H1 (cell line): ENCODE results near the gene PTDSS2. TPM values are rescaled to one million over a fixed set of nuclear protein-coding genes. Genes with fewer than 3 reads are reported as not detected.

Experiments
- CTCF ChIA-PET: fragments of 300-600 bp; sonication (Branson Sonifier 250); formaldehyde crosslinking; loops from one replicate; lab custom pipeline; 2021; ENCODE audit not compliant: partially characterized antibody; lab: Charles Lee
- POLR2A ChIA-PET: fragments of 300-600 bp; sonication (Branson Sonifier 250); formaldehyde crosslinking; loops from one replicate; lab custom pipeline; 2021; ENCODE audit warnings: inconsistent platforms; ENCODE audit not compliant: partially characterized antibody; lab: Charles Lee
- DNase-seq, 2 experiments: peaks; one replicate each; pipeline versions ENCODE4 v3.0.0 to v3.0.0-alpha.2; 2010 to 2022; ENCODE audit warnings: low spot score in 2 of 2, low read depth in 1 of 2, mixed read lengths in 1 of 2
- FAIRE-seq: peaks from 2 replicates; lab custom pipeline; 2011; peaks lifted over from hg19 to GRCh38; lab: Jason Lieb, UNC
- H2AFZ ChIP-seq: 2 replicates; pipeline ENCODE4 v1.8.1; 2012; ENCODE audit warnings: low read length, inconsistent platforms
- H2AK5ac ChIP-seq: 2 replicates; pipeline ENCODE4 v1.6.1; 2013; ENCODE audit warnings: low read depth, low read length
- H2BK120ac ChIP-seq: replicated peaks from 2 replicates; pipeline ENCODE3; 2013; ENCODE audit warnings: low read depth, low read length, inconsistent platforms
- H2BK12ac ChIP-seq: 2 replicates; pipeline ENCODE4 v1.6.1; 2013; ENCODE audit warnings: low read depth, low read length
- H2BK15ac ChIP-seq: 2 replicates; pipeline ENCODE4 v1.6.1; 2013; ENCODE audit warnings: low read length
- H2BK20ac ChIP-seq: 2 replicates; pipeline ENCODE4 v1.6.1; 2013; ENCODE audit warnings: low read length
- H2BK5ac ChIP-seq: 2 replicates; pipeline ENCODE4 v1.6.1; 2013; ENCODE audit warnings: low read depth, low read length
- H3K14ac ChIP-seq: 2 replicates; pipeline ENCODE4 v1.6.1; 2013; ENCODE audit warnings: inconsistent platforms; ENCODE audit not compliant: insufficient read length
- H3K18ac ChIP-seq: 2 replicates; pipeline ENCODE4 v1.6.1; 2013; ENCODE audit warnings: low read length; ENCODE audit errors: extremely low read depth
- H3K23ac ChIP-seq: 2 replicates; pipeline ENCODE4 v1.6.1; 2013; ENCODE audit warnings: inconsistent platforms; ENCODE audit not compliant: insufficient read length
- H3K23me2 ChIP-seq: 2 replicates; pipeline ENCODE4 v1.6.1; 2013; ENCODE audit warnings: low read depth, low read length
- H3K27ac ChIP-seq: 2 replicates; pipeline ENCODE4 v1.6.1; 2011; ENCODE audit warnings: low read depth, low read length, inconsistent platforms
- H3K27me3 ChIP-seq, 4 experiments: replicated peaks in 1 of 4; 1 replicate in 1 of 4; 2 replicates in 3 of 4; pipeline versions ENCODE4 v1.6.1 to v1.8.1; 2011 to 2013; ENCODE audit warnings: low read length in 3 of 4, mild to moderate bottlenecking in 3 of 4, inconsistent platforms in 2 of 4, mixed read lengths in 2 of 4, moderate library complexity in 1 of 4; ENCODE audit not compliant: control insufficient read depth in 3 of 4, insufficient read depth in 3 of 4; ENCODE audit errors: extremely low read depth in 1 of 4
- H3K36me3 ChIP-seq, 4 experiments: 2 replicates each; pipeline versions ENCODE4 v1.6.1 to v1.8.1; 2011 to 2013; ENCODE audit warnings: mild to moderate bottlenecking in 4 of 4, low read length in 3 of 4, moderate library complexity in 2 of 4, control low read depth in 1 of 4, inconsistent platforms in 1 of 4; ENCODE audit not compliant: insufficient read depth in 4 of 4, control insufficient read depth in 2 of 4
- H3K4ac ChIP-seq: replicated peaks from 2 replicates; pipeline ENCODE3; 2013; ENCODE audit warnings: low read length, low read depth, mixed read lengths, inconsistent platforms; ENCODE audit not compliant: insufficient read length
- H3K4me1 ChIP-seq, 4 experiments: replicated peaks in 1 of 4; 1 replicate in 1 of 4; 2 replicates in 3 of 4; pipeline versions ENCODE4 v1.6.1 to v1.8.1; 2011 to 2013; ENCODE audit warnings: low read length in 3 of 4, inconsistent platforms in 2 of 4, mixed read lengths in 1 of 4; ENCODE audit not compliant: insufficient read depth in 4 of 4, control insufficient read depth in 3 of 4
- H3K4me2 ChIP-seq, 2 experiments: 2 replicates each; pipeline versions ENCODE4 v1.6.1 to v1.8.1; 2011 to 2013; ENCODE audit warnings: low read depth in 2 of 2, low read length in 2 of 2, control low read depth in 1 of 2, inconsistent platforms in 1 of 2, mild to moderate bottlenecking in 1 of 2; ENCODE audit not compliant: insufficient read depth in 1 of 2
- H3K4me3 ChIP-seq, 4 experiments: fragments of 200-600, 300-600 bp in 1 of 4; sonication (generic), shearing (Covaris generic), sonication (Bioruptor Twin) in 1 of 4; 2 replicates each; pipeline versions ENCODE4 v1.5.1 to v1.8.1; 2011 to 2016; ENCODE audit warnings: low read length in 4 of 4, low read depth in 3 of 4, control low read depth in 2 of 4, inconsistent platforms in 2 of 4, mild to moderate bottlenecking in 2 of 4, mixed read lengths in 1 of 4, moderate library complexity in 1 of 4; ENCODE audit not compliant: insufficient read depth in 2 of 4; ENCODE audit errors: extremely low read depth in 1 of 4
- H3K56ac ChIP-seq: replicated peaks from 2 replicates; pipeline ENCODE3; 2013; ENCODE audit warnings: low read depth, mild to moderate bottlenecking, mixed read lengths, low read length, inconsistent platforms; ENCODE audit not compliant: insufficient read length
- H3K79me1 ChIP-seq: 2 replicates; pipeline ENCODE4 v1.6.1; 2013; ENCODE audit warnings: low read depth, low read length, control low read depth
- H3K79me2 ChIP-seq, 2 experiments: 2 replicates each; pipeline versions ENCODE4 v1.6.1 to v1.8.1; 2012 to 2013; ENCODE audit warnings: low read length in 2 of 2, mild to moderate bottlenecking in 2 of 2, inconsistent platforms in 1 of 2; ENCODE audit not compliant: insufficient read depth in 2 of 2, control insufficient read depth in 1 of 2
- H3K9ac ChIP-seq, 4 experiments: replicated peaks in 1 of 4; 1 replicate in 1 of 4; 2 replicates in 3 of 4; pipeline versions ENCODE4 v1.6.1 to v1.8.1; 2011 to 2013; ENCODE audit warnings: low read depth in 3 of 4, low read length in 3 of 4, control low read depth in 2 of 4, mild to moderate bottlenecking in 2 of 4, moderate library complexity in 2 of 4, inconsistent platforms in 1 of 4; ENCODE audit errors: extremely low read depth in 1 of 4
- H3K9me3 ChIP-seq, 2 experiments: 2 replicates each; pipeline versions ENCODE4 v1.6.1 to v1.8.1; 2012 to 2013; ENCODE audit warnings: mild to moderate bottlenecking in 2 of 2, moderate library complexity in 2 of 2, control low read depth in 1 of 2, inconsistent platforms in 1 of 2, low read depth in 1 of 2, low read length in 1 of 2, mixed read lengths in 1 of 2; ENCODE audit not compliant: insufficient read depth in 2 of 2
- H4K20me1 ChIP-seq, 2 experiments: replicated peaks in 1 of 2; 2 replicates each; pipeline versions ENCODE3 to v1.8.1; 2011 to 2013; ENCODE audit warnings: inconsistent platforms in 2 of 2, low read length in 2 of 2, mild to moderate bottlenecking in 1 of 2; ENCODE audit not compliant: insufficient read depth in 2 of 2, control insufficient read depth in 1 of 2
- H4K5ac ChIP-seq: 2 replicates; pipeline ENCODE4 v1.6.1; 2013; ENCODE audit warnings: low read length, low read depth, mixed read lengths, inconsistent platforms; ENCODE audit not compliant: insufficient read length
- H4K8ac ChIP-seq: 2 replicates; pipeline ENCODE4 v1.8.0; 2013; ENCODE audit warnings: mild to moderate bottlenecking, moderate library complexity, low read length, inconsistent platforms; ENCODE audit not compliant: insufficient read depth; ENCODE audit errors: extremely low read depth
- H4K91ac ChIP-seq: replicated peaks from 2 replicates; pipeline ENCODE3; 2013; ENCODE audit warnings: low read length, mixed read lengths, inconsistent platforms; ENCODE audit not compliant: insufficient read length
- ATF3 ChIP-seq: IDR thresholded peaks from 2 replicates; pipeline ENCODE4 v1.6.1; 2011; ENCODE audit warnings: low read depth, mild to moderate bottlenecking, low read length; ENCODE audit not compliant: insufficient read depth
- BACH1 ChIP-seq: IDR thresholded peaks from 2 replicates; pipeline ENCODE4 v1.6.1; 2012; ENCODE audit warnings: low read length, improper control_type of control experiment
- BCL11A ChIP-seq, 2 experiments: IDR thresholded peaks; one replicate each; pipeline ENCODE4 v1.6.1; 2011; ENCODE audit warnings: low read depth in 2 of 2, low read length in 2 of 2, mild to moderate bottlenecking in 2 of 2
- CEBPB ChIP-seq: IDR thresholded peaks from 2 replicates; pipeline ENCODE4 v1.6.1; 2012; ENCODE audit warnings: low read depth, low read length
- EGR1 ChIP-seq: IDR thresholded peaks from 2 replicates; pipeline ENCODE4 v1.6.1; 2011; ENCODE audit warnings: low read depth, low read length, borderline replicate concordance
- EZH2 ChIP-seq: fragments of 200-600 bp; sonication (generic); IDR thresholded peaks from 2 replicates; pipeline ENCODE4 v1.7.1; 2012; ENCODE audit warnings: low read depth, mild to moderate bottlenecking, moderate library complexity, low read length, inconsistent platforms; ENCODE audit not compliant: severe bottlenecking
- GTF2F1 ChIP-seq: IDR thresholded peaks from 2 replicates; pipeline ENCODE4 v1.6.1; 2012; ENCODE audit warnings: low read depth, low read length, improper control_type of control experiment, borderline replicate concordance
- KDM5A ChIP-seq: fragments of 200-600 bp; IDR thresholded peaks from 2 replicates; pipeline ENCODE4 v1.7.1; 2012; ENCODE audit warnings: mild to moderate bottlenecking, low read length, inconsistent platforms, mixed read lengths
- SIN3A ChIP-seq, 2 experiments: IDR thresholded peaks in 1 of 2; conservative IDR thresholded peaks in 1 of 2; 2 replicates each; pipeline ENCODE4 v1.6.1; 2011 to 2012; ENCODE audit warnings: low read length in 2 of 2, improper control_type of control experiment in 1 of 2, low read depth in 1 of 2, mild to moderate bottlenecking in 1 of 2
- SP1 ChIP-seq: IDR thresholded peaks from 2 replicates; pipeline ENCODE4 v1.6.1; 2011; ENCODE audit warnings: low read depth, low read length
- TCF12 ChIP-seq: IDR thresholded peaks from 2 replicates; pipeline ENCODE4 v1.6.1; 2011; ENCODE audit warnings: low read depth, mild to moderate bottlenecking, low read length
- USF2 ChIP-seq: IDR thresholded peaks from 2 replicates; pipeline ENCODE4 v1.6.1; 2011; ENCODE audit warnings: low read length, improper control_type of control experiment
- WGBS, 2 experiments: shearing (Covaris generic) in 1 of 2; methylation state at CpG; one replicate each; pipeline versions ENCODE4 v1.1.6 to v1.1.7; 2013 to 2015; ENCODE audit warnings: low lambda C conversion rate in 2 of 2, mixed read lengths in 2 of 2, inconsistent platforms in 1 of 2, low coverage in 1 of 2, missing lambda C conversion rate in 1 of 2; ENCODE audit not compliant: insufficient replicate concordance in 2 of 2, insufficient coverage in 1 of 2, insufficient read length in 1 of 2; ENCODE audit errors: extremely low coverage in 1 of 2, missing lambda C conversion rate in 1 of 2; 5-methylcytosine and 5-hydroxymethylcytosine counted together
- polyA plus RNA-seq, 7 experiments: library from polyadenylated mRNA; depleted of rRNA in 3 of 7; stranded (reverse) in 5 of 7; unstranded in 2 of 7; fragments of >200 nt in 5 of 7; fragments of 200-250 nt in 2 of 7; gene quantifications; 1 replicate in 5 of 7; 2 replicates in 1 of 7; 4 replicates in 1 of 7; pipeline versions ENCODE4 v1.2.1 to v1.2.3, GENCODE V29; 2011 to 2013; ENCODE audit warnings: missing spikeins in 2 of 7, mixed read lengths in 2 of 7
- total RNA-seq: library from RNA; stranded (reverse); fragmentation: NEBNext Ultra II Directional; extraction: Animal tissue kit (Norgen Biotek cat#: 25700); gene quantifications from 2 replicates; pipeline ENCODE4 v1.2.1, GENCODE V29; 2021

Gene PTDSS2
- total and polyA plus RNA-seq, 2 of the 8 experiments (the other 6 are each of a cell fraction or from before 2014, with no cell fraction given) = 48.7 to 68.2 TPM

- H3K9ac ChIP-seq = no peak overlapping the region
- TF ChIP-seq CEBPB = no peak
- TF ChIP-seq USF2 = no peak
- no peak for TF ChIP-seq SP1
- TF ChIP-seq BACH1 = no peak
- no peak for TF ChIP-seq EZH2
- TF ChIP-seq KDM5A = no peak
- no peak for TF ChIP-seq TCF12
- TF ChIP-seq SIN3A (conservative IDR thresholded peaks at IDR 0.05 in 1 of 2, IDR thresholded peaks at IDR 0.05 in 1 of 2; ENCODE audit: low read depth in 1 of 2, low read length in 2 of 2) = no peak
- no peak for TF ChIP-seq ATF3
- TF ChIP-seq EGR1 = no peak
- no peak for TF ChIP-seq GTF2F1
- no peak for TF ChIP-seq BCL11A (IDR thresholded peaks at IDR 0.05; ENCODE audit: low read depth in 2 of 2, low read length in 2 of 2)
These were observed 54.9 kb downstream of the PTDSS2 start for GRCh38 chr11:504994-505344.

More at GRCh38 chr11:504994-505344, 54.9 kb downstream of the PTDSS2 start:
- H3K79me2 ChIP-seq = peaks cover 0 to 14% of the 10 kb centered on the region in 2 experiments; a peak in 1 of 4 replicates
- H2BK5ac ChIP-seq = no peak overlapping the region
- H3K56ac ChIP-seq = no peak overlapping the region
- H2BK120ac ChIP-seq = no peak overlapping the region
- H2AK5ac ChIP-seq = no peak overlapping the region
- H3K27ac ChIP-seq = no peak overlapping the region
- H3K23me2 ChIP-seq = peaks cover 8% of the 10 kb centered on the region
- no peak overlapping the region for H2AFZ ChIP-seq
- 85 to 100% methylated on average over 2 to 7 of the region's 7 CpGs for WGBS, 2 experiments
- peaks cover 2 to 6% of the 10 kb centered on the region in 2 experiments for H4K20me1 ChIP-seq
- H4K5ac ChIP-seq = no peak overlapping the region
- H4K91ac ChIP-seq = no peak overlapping the region
- DNase-seq (no peak), FAIRE-seq (no peak)
- H3K9me3 ChIP-seq = no peaks in the 10 kb centered on the region
- CTCF ChIA-PET = interaction anchor here (1.1 to 1.7 kb wide), 2 partner anchors 55 to 99 kb away, joined by 3 to 5 read pairs; no protein-coding TSS in a partner anchor
- H3K4me1 ChIP-seq = peaks cover 0 to 9% (median 2%) of the 10 kb centered on the region in 4 experiments; a peak in 3 of 7 replicates
- H3K14ac ChIP-seq = no peak overlapping the region
- no peak overlapping the region for H4K8ac ChIP-seq
- H2BK20ac ChIP-seq = no peak overlapping the region
- H2BK12ac ChIP-seq = no peak overlapping the region
- peaks cover 0 to 10% (median 5%) of the 10 kb centered on the region in 4 experiments; a peak in 5 of 8 replicates for H3K36me3 ChIP-seq
- H3K27me3 ChIP-seq = no peaks in the 10 kb centered on the region
- H2BK15ac ChIP-seq = no peak overlapping the region
- POLR2A ChIA-PET = interaction anchor here (1.0 to 7.1 kb wide), 7 partner anchors 9 to 109 kb away, joined by 3 to 41 read pairs (median 4); no protein-coding TSS in a partner anchor
- H3K4me2 ChIP-seq = peak overlapping the region in 1 of 2 experiments; percentile 68; a peak in 1 of 4 replicates
- H3K18ac ChIP-seq = no peak overlapping the region
- H3K79me1 ChIP-seq = peaks cover 2% of the 10 kb centered on the region
- H3K4me3 ChIP-seq = no peak overlapping the region
- no peak overlapping the region for H3K4ac ChIP-seq
- no peak overlapping the region for H3K23ac ChIP-seq
